Activated T-cell treated with anti-CD3 and anti-CD28 coated beads, Interleukin-2, amount 50 U/mL, for 24 hours (primary cell): ENCODE measurements around the gene EFNB1.

ENCODE experiments used
- DNase-seq: peaks from one replicate; pipeline ENCODE4 v3.0.0-alpha.2; 2020
- H3K27ac Mint-ChIP-seq: 2 replicates; pipeline ENCODE4 v1.8.0; 2020; ENCODE audit warnings: mild to moderate bottlenecking, mixed read lengths
- H3K27me3 Mint-ChIP-seq: 2 replicates; pipeline ENCODE4 v1.8.0; 2020; ENCODE audit warnings: mixed read lengths
- H3K36me3 Mint-ChIP-seq: 2 replicates; pipeline ENCODE4 v1.8.0; 2020; ENCODE audit warnings: low read depth, mixed read lengths
- H3K4me1 Mint-ChIP-seq: 2 replicates; pipeline ENCODE4 v1.8.0; 2020; ENCODE audit warnings: low read depth, mixed read lengths
- H3K4me3 Mint-ChIP-seq: 2 replicates; pipeline ENCODE4 v1.8.0; 2020; ENCODE audit warnings: mild to moderate bottlenecking, moderate library complexity, mixed read lengths
- H3K9me3 Mint-ChIP-seq: 2 replicates; pipeline ENCODE4 v1.8.0; 2020; ENCODE audit warnings: mixed read lengths

EFNB1 gene

GRCh38 chrX:68822641-68823410, 6.0 kb upstream of the EFNB1 start:
- Mint-ChIP-seq H3K4me3 (no peak overlapping the region), H3K36me3 (no peaks in the 10 kb centered on the region), H3K9me3 (no peaks in the 10 kb centered on the region), H3K27ac (no peak overlapping the region), H3K27me3 (peaks cover 48% of the 10 kb centered on the region), H3K4me1 (peaks cover 1% of the 10 kb centered on the region)
- DNase-seq, result no peak

GRCh38 chrX:68823413-68824151, 5.2 kb upstream of the EFNB1 start:
- H3K27me3 Mint-ChIP-seq, result peaks cover 48% of the 10 kb centered on the region
- H3K36me3 Mint-ChIP-seq, result no peaks in the 10 kb centered on the region
- H3K4me1 Mint-ChIP-seq, result peaks cover 4% of the 10 kb centered on the region
- H3K9me3 Mint-ChIP-seq, result no peaks in the 10 kb centered on the region
- H3K27ac Mint-ChIP-seq, result no peak overlapping the region
- H3K4me3 Mint-ChIP-seq, result no peak overlapping the region
- no peak for DNase-seq

GRCh38 chrX:68824152-68824433, 4.7 kb upstream of the EFNB1 start:
- no peaks in the 10 kb centered on the region for H3K36me3 Mint-ChIP-seq
- no peak overlapping the region for H3K27ac Mint-ChIP-seq
- H3K9me3 Mint-ChIP-seq, result no peaks in the 10 kb centered on the region
- no peak overlapping the region for H3K4me3 Mint-ChIP-seq
- peaks cover 5% of the 10 kb centered on the region for H3K4me1 Mint-ChIP-seq
- peaks cover 48% of the 10 kb centered on the region for H3K27me3 Mint-ChIP-seq
- peak; percentile 19 for DNase-seq

GRCh38 chrX:68824565-68825125, 4.2 kb upstream of the EFNB1 start:
- Mint-ChIP-seq H3K27ac (no peak overlapping the region), H3K9me3 (no peaks in the 10 kb centered on the region), H3K36me3 (no peaks in the 10 kb centered on the region), H3K4me1 (peaks cover 5% of the 10 kb centered on the region), H3K27me3 (peaks cover 48% of the 10 kb centered on the region), H3K4me3 (no peak overlapping the region)
- peak; percentile 16 for DNase-seq

GRCh38 chrX:68826113-68826980, 2.5 kb upstream of the EFNB1 start:
- no peaks in the 10 kb centered on the region for H3K36me3 Mint-ChIP-seq
- H3K27ac Mint-ChIP-seq, result no peak overlapping the region
- peaks cover 45% of the 10 kb centered on the region for H3K27me3 Mint-ChIP-seq
- H3K9me3 Mint-ChIP-seq, result no peaks in the 10 kb centered on the region
- no peak overlapping the region for H3K4me3 Mint-ChIP-seq
- H3K4me1 Mint-ChIP-seq, result peaks cover 10% of the 10 kb centered on the region
- peak; percentile 28 for DNase-seq

GRCh38 chrX:68827256-68827655, 1.6 kb upstream of the EFNB1 start:
- peaks cover 20% of the 10 kb centered on the region for H3K4me1 Mint-ChIP-seq
- no peak for DNase-seq
- peaks cover 44% of the 10 kb centered on the region for H3K27me3 Mint-ChIP-seq
- no peak overlapping the region for H3K27ac Mint-ChIP-seq
- no peaks in the 10 kb centered on the region for H3K36me3 Mint-ChIP-seq
- no peaks in the 10 kb centered on the region for H3K9me3 Mint-ChIP-seq
- H3K4me3 Mint-ChIP-seq, result no peak overlapping the region

GRCh38 chrX:68827848-68828624, 785 bp upstream of the EFNB1 start:
- Mint-ChIP-seq H3K27me3 (peaks cover 38% of the 10 kb centered on the region), H3K4me3 (peak overlapping the region; percentile 82), H3K27ac (peak overlapping the region; percentile 84), H3K36me3 (no peaks in the 10 kb centered on the region), H3K9me3 (no peaks in the 10 kb centered on the region), H3K4me1 (peaks cover 20% of the 10 kb centered on the region)
- peak; percentile 87 for DNase-seq

- peaks cover 20% of the 10 kb centered on the region for H3K4me1 Mint-ChIP-seq
- no peaks in the 10 kb centered on the region for H3K9me3 Mint-ChIP-seq
- peak; percentile 40 for DNase-seq
- peak overlapping the region; percentile 18 for H3K27ac Mint-ChIP-seq
- H3K4me3 Mint-ChIP-seq, result peak overlapping the region; percentile 82
- H3K27me3 Mint-ChIP-seq, result peaks cover 27% of the 10 kb centered on the region
- H3K36me3 Mint-ChIP-seq, result no peaks in the 10 kb centered on the region
These were observed 979 bp downstream of the EFNB1 start for GRCh38 chrX:68829582-68830418.

GRCh38 chrX:68830419-68831404, 1.9 kb downstream of the EFNB1 start:
- H3K9me3 Mint-ChIP-seq, result no peaks in the 10 kb centered on the region
- H3K36me3 Mint-ChIP-seq, result no peaks in the 10 kb centered on the region
- DNase-seq, result no peak
- H3K4me1 Mint-ChIP-seq, result peaks cover 20% of the 10 kb centered on the region
- peak overlapping the region; percentile 82 for H3K4me3 Mint-ChIP-seq
- H3K27ac Mint-ChIP-seq, result no peak overlapping the region
- peaks cover 24% of the 10 kb centered on the region for H3K27me3 Mint-ChIP-seq

- H3K36me3 Mint-ChIP-seq, result no peaks in the 10 kb centered on the region
- DNase-seq, result peak; percentile 25
These were observed 2.7 kb downstream of the EFNB1 start for GRCh38 chrX:68831405-68832100.

GRCh38 chrX:68832101-68832416, 3.2 kb downstream of the EFNB1 start:
- H3K27me3 Mint-ChIP-seq, result peaks cover 18% of the 10 kb centered on the region
- H3K9me3 Mint-ChIP-seq, result no peaks in the 10 kb centered on the region
- H3K4me1 Mint-ChIP-seq, result peaks cover 20% of the 10 kb centered on the region
- DNase-seq, result no peak
- peak overlapping the region; percentile 56 for H3K4me3 Mint-ChIP-seq
- H3K27ac Mint-ChIP-seq, result peak overlapping the region; percentile 7
- no peaks in the 10 kb centered on the region for H3K36me3 Mint-ChIP-seq

More at GRCh38 chrX:68831405-68832100, 2.7 kb downstream of the EFNB1 start:
- Mint-ChIP-seq H3K4me3 (peak overlapping the region; percentile 56), H3K27me3 (peaks cover 21% of the 10 kb centered on the region), H3K27ac (peak overlapping the region; percentile 7), H3K9me3 (no peaks in the 10 kb centered on the region), H3K4me1 (peaks cover 20% of the 10 kb centered on the region)
